ENCODE data around the gene CACNA1H. TPM values are rescaled to one million over a fixed set of nuclear protein-coding genes. Genes with fewer than 3 reads are reported as not detected.

CACNA1H gene
- total and polyA plus RNA-seq, 9 of the 15 experiments (the other 6 are each of a cell fraction or from before 2014, with no cell fraction given): 0.10 to 0.18 TPM; not detected in 7

GRCh38 chr16:1156055-1156982 lies 3.4 kb downstream of the CACNA1H start:
- no peak overlapping the region for H3K4me2 ChIP-seq (ENCODE audit: insufficient read depth, low read length)
- BruUV-seq (replicated peaks): no TSS peak
- intact Hi-C loops (cut with micrococcal nuclease) (no loop called here), in situ Hi-C loops (cut with MboI) (no loop called here)
- FAIRE-seq (no peak), DNase-seq (ENCODE audit: extremely low read depth in 1 of 4, low spot score in 3 of 4) (no peak), ATAC-seq (no peak)
- H3K9me3 ChIP-seq (replicated peaks; ENCODE audit: control insufficient read depth, insufficient read depth, low read depth, low read length): no peaks in the 10 kb centered on the region
- no peak overlapping the region for H3K27ac ChIP-seq (ENCODE audit: extremely low read depth, low read depth, low read length)
- H3K9ac ChIP-seq (ENCODE audit: insufficient read depth in 1 of 2, low read depth in 2 of 2, low read length in 2 of 2): no peak overlapping the region
- TF ChIP-seq MITF (IDR thresholded peaks at IDR 0.05): no peak
- TF ChIP-seq, protein P1, sequence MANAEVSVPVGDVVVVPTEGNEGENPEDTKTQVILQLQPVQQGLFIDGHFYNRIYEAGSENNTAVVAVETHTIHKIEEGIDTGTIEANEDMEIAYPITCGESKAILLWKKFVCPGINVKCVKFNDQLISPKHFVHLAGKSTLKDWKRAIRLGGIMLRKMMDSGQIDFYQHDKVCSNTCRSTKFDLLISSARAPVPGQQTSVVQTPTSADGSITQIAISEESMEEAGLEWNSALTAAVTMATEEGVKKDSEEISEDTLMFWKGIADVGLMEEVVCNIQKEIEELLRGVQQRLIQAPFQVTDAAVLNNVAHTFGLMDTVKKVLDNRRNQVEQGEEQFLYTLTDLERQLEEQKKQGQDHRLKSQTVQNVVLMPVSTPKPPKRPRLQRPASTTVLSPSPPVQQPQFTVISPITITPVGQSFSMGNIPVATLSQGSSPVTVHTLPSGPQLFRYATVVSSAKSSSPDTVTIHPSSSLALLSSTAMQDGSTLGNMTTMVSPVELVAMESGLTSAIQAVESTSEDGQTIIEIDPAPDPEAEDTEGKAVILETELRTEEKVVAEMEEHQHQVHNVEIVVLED (CRISPR knock-in tag; IDR thresholded peaks at IDR 0.05): no peak
- TF ChIP-seq DPF2 (IDR thresholded peaks at IDR 0.05): no peak
- no peak for TF ChIP-seq ZBTB1 (CRISPR knock-in tag; IDR thresholded peaks at IDR 0.05; ENCODE audit: borderline replicate concordance, low read depth)
- no peak for TF ChIP-seq NFE2L1 (tag; IDR thresholded peaks at IDR 0.05; ENCODE audit: borderline replicate concordance, low read depth)
- TF ChIP-seq TCF7L2 (IDR thresholded peaks at IDR 0.05; ENCODE audit: low read depth, low read length): no peak
- TF ChIP-seq GATAD2A (IDR thresholded peaks at IDR 0.05): no peak
- no peak for TF ChIP-seq ZNF263 (CRISPR knock-in tag; IDR thresholded peaks at IDR 0.05; ENCODE audit: borderline replicate concordance)
- no peak for TF ChIP-seq MBD1 (CRISPR knock-in tag; IDR thresholded peaks at IDR 0.05)
- TF ChIP-seq MYBL2 (IDR thresholded peaks at IDR 0.05; ENCODE audit: low read depth): no peak
- TF ChIP-seq MYBL2 (CRISPR knock-in tag; IDR thresholded peaks at IDR 0.05; ENCODE audit: borderline replicate concordance): no peak
- no peak for TF ChIP-seq ZBTB12 (CRISPR knock-in tag; IDR thresholded peaks at IDR 0.05)
- no peaks in the 10 kb centered on the region for H3K9me1 ChIP-seq (ENCODE audit: control insufficient read depth, insufficient read depth, low read length)
- H3K79me2 ChIP-seq (ENCODE audit: control insufficient read depth, insufficient read depth, low read length): no peaks in the 10 kb centered on the region
- WGBS (ENCODE audit: insufficient coverage, low coverage, missing lambda C conversion rate): 7% methylated on average over 34 of the region's 35 CpGs
- CTCF ChIA-PET (ENCODE audit: low intra/inter-chr PET ratio): no interaction called here
- H3K4me3 ChIP-seq: no peak overlapping the region
- H3K36me3 ChIP-seq (ENCODE audit: control insufficient read depth, insufficient read depth, low read length): no peaks in the 10 kb centered on the region
- POLR2A ChIA-PET: interaction anchor here (0.7 to 1.0 kb wide), 2 partner anchors 11 to 1895 kb away, joined by 3 to 4 read pairs; no protein-coding TSS in a partner anchor
- peaks cover 39 to 70% of the 10 kb centered on the region in 2 experiments; a peak in 4 of 5 replicates for H3K27me3 ChIP-seq (ENCODE audit: control insufficient read depth in 2 of 2, insufficient read depth in 2 of 2, low read length in 2 of 2)
- H3K4me1 ChIP-seq (replicated peaks in 1 of 2; ENCODE audit: control insufficient read depth in 2 of 2, insufficient read depth in 2 of 2, low read length in 2 of 2): peaks cover 0 to 89% of the 10 kb centered on the region in 2 experiments; a peak in 2 of 5 replicates
- H4K20me1 ChIP-seq (replicated peaks; ENCODE audit: control insufficient read depth, insufficient read depth, low read length): peaks cover 28% of the 10 kb centered on the region
- no peak overlapping the region for H2AFZ ChIP-seq (ENCODE audit: low read depth, low read length)

All from K562 (cell line).